Measurements from ENCODE around the gene LDLRAD2.

- TF ChIP-seq CTCF (IDR thresholded peaks at IDR 0.05; ENCODE audit: insufficient read depth, low read depth, low read length) (no peak), EZH2 (IDR thresholded peaks at IDR 0.05; ENCODE audit: insufficient read depth, low read length) (no peak)
Measured at GRCh38 chr1:21831454-21831970, 19.4 kb downstream of the LDLRAD2 start.
